Liver (tissue), 9 donors: ENCODE measurements around the gene AKTIP. TPM values are rescaled to one million over a fixed set of nuclear protein-coding genes. Genes with fewer than 3 reads are reported as not detected.

Source experiments
- DNase-seq: peaks from one replicate; pipeline ENCODE4 v3.0.0-alpha.2; 2017; ENCODE audit warnings: low spot score
- H3K27ac ChIP-seq, 2 donors: one replicate each; pipeline ENCODE4 v1.7.0; 2013; ENCODE audit warnings: inconsistent platforms in 2 of 2, low read length in 2 of 2, control low read depth in 1 of 2, low read depth in 1 of 2, mild to moderate bottlenecking in 1 of 2
- H3K27me3 ChIP-seq, 4 donors: one replicate each; pipeline versions ENCODE4 v1.6.1 to v1.7.0; 2013; ENCODE audit warnings: low read length in 3 of 4, inconsistent platforms in 1 of 4, mild to moderate bottlenecking in 1 of 4, moderate library complexity in 1 of 4; ENCODE audit not compliant: control insufficient read depth in 4 of 4, insufficient read depth in 4 of 4
- H3K36me3 ChIP-seq, 4 donors: one replicate each; pipeline versions ENCODE4 v1.6.1 to v1.7.0; 2013; ENCODE audit warnings: low read length in 3 of 4, mild to moderate bottlenecking in 3 of 4, low read depth in 1 of 4, moderate library complexity in 1 of 4; ENCODE audit not compliant: control insufficient read depth in 4 of 4, insufficient read depth in 3 of 4
- H3K4me1 ChIP-seq, 4 donors: one replicate each; pipeline versions ENCODE4 v1.6.1 to v1.7.0; 2013; ENCODE audit warnings: low read length in 3 of 4, mild to moderate bottlenecking in 3 of 4, moderate library complexity in 1 of 4; ENCODE audit not compliant: control insufficient read depth in 4 of 4, insufficient read depth in 4 of 4
- H3K4me3 ChIP-seq, 3 donors: one replicate each; pipeline versions ENCODE4 v1.6.1 to v1.7.0; 2013; ENCODE audit warnings: low read length in 3 of 3, control low read depth in 1 of 3, low read depth in 1 of 3, mild to moderate bottlenecking in 1 of 3
- H3K9ac ChIP-seq, 2 donors: one replicate each; pipeline ENCODE4 v1.7.0; 2013; ENCODE audit warnings: low read length in 2 of 2, mild to moderate bottlenecking in 2 of 2, moderate library complexity in 2 of 2, control low read depth in 1 of 2, low read depth in 1 of 2
- H3K9me3 ChIP-seq, 4 donors: one replicate each; pipeline versions ENCODE4 v1.6.1 to v1.7.0; 2013; ENCODE audit warnings: low read length in 3 of 4; ENCODE audit not compliant: control insufficient read depth in 4 of 4
- EGR1 ChIP-seq, 2 donors: IDR thresholded peaks; 2 replicates each; pipeline ENCODE4 v1.6.1; 2016 to 2018; ENCODE audit warnings: antibody characterized with exemption in 2 of 2, low read depth in 2 of 2
- FOXA1 ChIP-seq: IDR thresholded peaks from 2 replicates; pipeline ENCODE4 v1.6.1; 2016; ENCODE audit warnings: antibody characterized with exemption
- FOXA2 ChIP-seq: IDR thresholded peaks from 2 replicates; pipeline ENCODE4 v1.6.1; 2016; ENCODE audit warnings: antibody characterized with exemption
- GABPA ChIP-seq, 2 donors: IDR thresholded peaks in 1 of 2; conservative IDR thresholded peaks in 1 of 2; 2 replicates each; pipeline ENCODE4 v1.6.1; 2016; ENCODE audit warnings: antibody characterized with exemption in 2 of 2, mild to moderate bottlenecking in 1 of 2, moderate library complexity in 1 of 2
- HNF4A ChIP-seq, 2 donors: conservative IDR thresholded peaks; 2 replicates each; pipeline ENCODE4 v1.6.1; 2016; ENCODE audit warnings: antibody characterized with exemption in 2 of 2, mild to moderate bottlenecking in 2 of 2
- HNF4G ChIP-seq: IDR thresholded peaks from 2 replicates; pipeline ENCODE4 v1.6.1; 2016; ENCODE audit warnings: antibody characterized with exemption
- JUND ChIP-seq, 2 donors: IDR thresholded peaks; 2 replicates each; pipeline ENCODE4 v1.6.1; 2016; ENCODE audit warnings: antibody characterized with exemption in 2 of 2
- NR2F2 ChIP-seq: IDR thresholded peaks from 2 replicates; pipeline ENCODE4 v1.6.1; 2016; ENCODE audit warnings: antibody characterized with exemption
- RAD21 ChIP-seq, 2 donors: IDR thresholded peaks; 2 replicates each; pipeline ENCODE4 v1.6.1; 2016; ENCODE audit warnings: antibody characterized with exemption in 2 of 2, mild to moderate bottlenecking in 2 of 2
- RXRA ChIP-seq, 2 donors: IDR thresholded peaks; 2 replicates each; pipeline ENCODE4 v1.6.1; 2017 to 2018; ENCODE audit warnings: antibody characterized with exemption in 2 of 2, mild to moderate bottlenecking in 1 of 2
- SP1 ChIP-seq: IDR thresholded peaks from 2 replicates; pipeline ENCODE4 v1.6.1; 2018; ENCODE audit warnings: antibody characterized with exemption, mild to moderate bottlenecking
- TAF1 ChIP-seq: conservative IDR thresholded peaks from 2 replicates; pipeline ENCODE4 v1.6.1; 2016; ENCODE audit warnings: antibody characterized with exemption, mild to moderate bottlenecking
- YY1 ChIP-seq: IDR thresholded peaks from 2 replicates; pipeline ENCODE4 v1.6.1; 2016; ENCODE audit warnings: antibody characterized with exemption, mild to moderate bottlenecking
- WGBS: extraction: QIAGEN DNeasy Blood & Tissue Kit; methylation state at CpG from one replicate; pipeline ENCODE4 v1.1.7; 2013; 5-methylcytosine and 5-hydroxymethylcytosine counted together
- polyA plus RNA-seq, 2 donors: library from polyadenylated mRNA; stranded (reverse) in 1 of 2; unstranded in 1 of 2; fragments of 200-250 nt in 1 of 2; fragments of >200 nt in 1 of 2; fragmentation: Nextera tagmentation in 1 of 2; extraction: Ambion mirVana in 1 of 2; gene quantifications; one replicate each; pipeline versions ENCODE4 v1.2.1 to v1.2.3, GENCODE V29; 2013 to 2015
- total RNA-seq, 2 donors: library from RNA; depleted of rRNA; stranded (reverse); fragments of >200 nt; gene quantifications; one replicate each; pipeline ENCODE4 v1.2.3, GENCODE V29; 2014
- TF ChIP-seq, protein P1 (sequence below): IDR thresholded peaks from 2 replicates; pipeline ENCODE4 v1.6.1; 2016; ENCODE audit warnings: antibody characterized with exemption
- TF ChIP-seq, protein P2 (sequence below): IDR thresholded peaks from 2 replicates; pipeline ENCODE4 v1.6.1; 2016; ENCODE audit warnings: antibody characterized with exemption, mild to moderate bottlenecking
- TF ChIP-seq, protein P3 (sequence below): IDR thresholded peaks from 2 replicates; pipeline ENCODE4 v1.6.1; 2016; ENCODE audit warnings: antibody characterized with exemption
- TF ChIP-seq, protein P4 (sequence below): IDR thresholded peaks from 2 replicates; pipeline ENCODE4 v1.6.1; 2016; ENCODE audit warnings: antibody characterized with exemption
- TF ChIP-seq, protein P5 (sequence below): fragments of 150-350 bp; IDR thresholded peaks from 2 replicates; pipeline ENCODE4 v1.5.1; 2017; ENCODE audit warnings: improper control_type of control experiment, low read depth, low read length; ENCODE audit not compliant: missing input control
- donor health status: healthy.
- donor health status: healthy.
- donor health status: healthy.
- donor health status: healthy.
- donor health status: healthy.

AKTIP gene
- total and polyA plus RNA-seq, 4 donors, result 7.5 to 47.1 (median 20.4) TPM

DNA sequence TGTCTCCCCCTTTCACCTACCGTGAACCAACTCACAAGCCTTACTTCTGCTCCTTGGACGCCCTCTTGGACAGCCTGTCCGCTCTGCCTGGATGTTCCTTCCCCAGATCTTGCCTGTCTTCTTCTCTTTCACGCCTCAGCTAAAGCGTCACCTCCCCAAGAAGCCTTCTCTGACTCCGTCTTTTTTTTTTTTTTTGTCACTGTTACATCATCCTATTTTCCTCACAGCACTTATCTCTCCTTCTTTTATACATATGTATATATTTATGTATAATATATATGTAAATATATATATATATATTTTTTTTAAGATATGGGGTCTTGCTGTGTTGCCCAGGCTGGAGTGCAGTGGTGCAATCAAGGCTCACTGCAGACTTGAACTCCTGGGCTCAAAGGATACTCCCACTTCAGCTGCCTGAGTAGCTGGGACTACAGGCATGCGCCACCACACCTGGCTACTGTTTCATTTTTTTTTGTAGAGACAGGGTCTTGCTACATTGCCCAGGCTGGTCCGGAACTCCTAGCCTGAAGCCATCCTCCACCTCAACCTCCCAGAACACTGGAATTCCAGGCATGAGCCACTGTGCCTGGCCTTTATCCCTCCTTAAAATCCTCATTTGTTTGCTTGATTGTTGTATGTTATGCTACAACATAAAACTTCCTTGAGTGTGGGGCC lies 16.5 kb upstream of the AKTIP start:
- WGBS, result 90% methylated on average over 8 of the region's 8 CpGs
- TF ChIP-seq, protein P1, sequence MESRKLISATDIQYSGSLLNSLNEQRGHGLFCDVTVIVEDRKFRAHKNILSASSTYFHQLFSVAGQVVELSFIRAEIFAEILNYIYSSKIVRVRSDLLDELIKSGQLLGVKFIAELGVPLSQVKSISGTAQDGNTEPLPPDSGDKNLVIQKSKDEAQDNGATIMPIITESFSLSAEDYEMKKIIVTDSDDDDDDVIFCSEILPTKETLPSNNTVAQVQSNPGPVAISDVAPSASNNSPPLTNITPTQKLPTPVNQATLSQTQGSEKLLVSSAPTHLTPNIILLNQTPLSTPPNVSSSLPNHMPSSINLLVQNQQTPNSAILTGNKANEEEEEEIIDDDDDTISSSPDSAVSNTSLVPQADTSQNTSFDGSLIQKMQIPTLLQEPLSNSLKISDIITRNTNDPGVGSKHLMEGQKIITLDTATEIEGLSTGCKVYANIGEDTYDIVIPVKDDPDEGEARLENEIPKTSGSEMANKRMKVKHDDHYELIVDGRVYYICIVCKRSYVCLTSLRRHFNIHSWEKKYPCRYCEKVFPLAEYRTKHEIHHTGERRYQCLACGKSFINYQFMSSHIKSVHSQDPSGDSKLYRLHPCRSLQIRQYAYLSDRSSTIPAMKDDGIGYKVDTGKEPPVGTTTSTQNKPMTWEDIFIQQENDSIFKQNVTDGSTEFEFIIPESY, result no peak
- no peak for TF ChIP-seq RXRA (IDR thresholded peaks at IDR 0.05)
- no peak for TF ChIP-seq JUND (IDR thresholded peaks at IDR 0.05)
- no peak for TF ChIP-seq RAD21 (IDR thresholded peaks at IDR 0.05)
- TF ChIP-seq, protein P2, sequence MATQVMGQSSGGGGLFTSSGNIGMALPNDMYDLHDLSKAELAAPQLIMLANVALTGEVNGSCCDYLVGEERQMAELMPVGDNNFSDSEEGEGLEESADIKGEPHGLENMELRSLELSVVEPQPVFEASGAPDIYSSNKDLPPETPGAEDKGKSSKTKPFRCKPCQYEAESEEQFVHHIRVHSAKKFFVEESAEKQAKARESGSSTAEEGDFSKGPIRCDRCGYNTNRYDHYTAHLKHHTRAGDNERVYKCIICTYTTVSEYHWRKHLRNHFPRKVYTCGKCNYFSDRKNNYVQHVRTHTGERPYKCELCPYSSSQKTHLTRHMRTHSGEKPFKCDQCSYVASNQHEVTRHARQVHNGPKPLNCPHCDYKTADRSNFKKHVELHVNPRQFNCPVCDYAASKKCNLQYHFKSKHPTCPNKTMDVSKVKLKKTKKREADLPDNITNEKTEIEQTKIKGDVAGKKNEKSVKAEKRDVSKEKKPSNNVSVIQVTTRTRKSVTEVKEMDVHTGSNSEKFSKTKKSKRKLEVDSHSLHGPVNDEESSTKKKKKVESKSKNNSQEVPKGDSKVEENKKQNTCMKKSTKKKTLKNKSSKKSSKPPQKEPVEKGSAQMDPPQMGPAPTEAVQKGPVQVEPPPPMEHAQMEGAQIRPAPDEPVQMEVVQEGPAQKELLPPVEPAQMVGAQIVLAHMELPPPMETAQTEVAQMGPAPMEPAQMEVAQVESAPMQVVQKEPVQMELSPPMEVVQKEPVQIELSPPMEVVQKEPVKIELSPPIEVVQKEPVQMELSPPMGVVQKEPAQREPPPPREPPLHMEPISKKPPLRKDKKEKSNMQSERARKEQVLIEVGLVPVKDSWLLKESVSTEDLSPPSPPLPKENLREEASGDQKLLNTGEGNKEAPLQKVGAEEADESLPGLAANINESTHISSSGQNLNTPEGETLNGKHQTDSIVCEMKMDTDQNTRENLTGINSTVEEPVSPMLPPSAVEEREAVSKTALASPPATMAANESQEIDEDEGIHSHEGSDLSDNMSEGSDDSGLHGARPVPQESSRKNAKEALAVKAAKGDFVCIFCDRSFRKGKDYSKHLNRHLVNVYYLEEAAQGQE, result no peak
- TF ChIP-seq HNF4A (conservative IDR thresholded peaks at IDR 0.05), result no peak
- TF ChIP-seq, protein P3, sequence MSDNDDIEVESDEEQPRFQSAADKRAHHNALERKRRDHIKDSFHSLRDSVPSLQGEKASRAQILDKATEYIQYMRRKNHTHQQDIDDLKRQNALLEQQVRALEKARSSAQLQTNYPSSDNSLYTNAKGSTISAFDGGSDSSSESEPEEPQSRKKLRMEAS, result no peak
- TF ChIP-seq FOXA2, result no peak
- no peak for TF ChIP-seq FOXA1
- TF ChIP-seq HNF4G, result no peak
- TF ChIP-seq SP1, result no peak
- TF ChIP-seq TAF1, result no peak
- H3K36me3 ChIP-seq, result no peaks in the 10 kb centered on the region
- no peak for DNase-seq
- peak overlapping the region; percentile 68 for H3K27ac ChIP-seq
- H3K27me3 ChIP-seq, result no peaks in the 10 kb centered on the region
- H3K4me3 ChIP-seq, result no peak overlapping the region
- H3K4me1 ChIP-seq, result no peaks in the 10 kb centered on the region
- H3K9me3 ChIP-seq, result no peaks in the 10 kb centered on the region
- no peak overlapping the region for H3K9ac ChIP-seq

DNA sequence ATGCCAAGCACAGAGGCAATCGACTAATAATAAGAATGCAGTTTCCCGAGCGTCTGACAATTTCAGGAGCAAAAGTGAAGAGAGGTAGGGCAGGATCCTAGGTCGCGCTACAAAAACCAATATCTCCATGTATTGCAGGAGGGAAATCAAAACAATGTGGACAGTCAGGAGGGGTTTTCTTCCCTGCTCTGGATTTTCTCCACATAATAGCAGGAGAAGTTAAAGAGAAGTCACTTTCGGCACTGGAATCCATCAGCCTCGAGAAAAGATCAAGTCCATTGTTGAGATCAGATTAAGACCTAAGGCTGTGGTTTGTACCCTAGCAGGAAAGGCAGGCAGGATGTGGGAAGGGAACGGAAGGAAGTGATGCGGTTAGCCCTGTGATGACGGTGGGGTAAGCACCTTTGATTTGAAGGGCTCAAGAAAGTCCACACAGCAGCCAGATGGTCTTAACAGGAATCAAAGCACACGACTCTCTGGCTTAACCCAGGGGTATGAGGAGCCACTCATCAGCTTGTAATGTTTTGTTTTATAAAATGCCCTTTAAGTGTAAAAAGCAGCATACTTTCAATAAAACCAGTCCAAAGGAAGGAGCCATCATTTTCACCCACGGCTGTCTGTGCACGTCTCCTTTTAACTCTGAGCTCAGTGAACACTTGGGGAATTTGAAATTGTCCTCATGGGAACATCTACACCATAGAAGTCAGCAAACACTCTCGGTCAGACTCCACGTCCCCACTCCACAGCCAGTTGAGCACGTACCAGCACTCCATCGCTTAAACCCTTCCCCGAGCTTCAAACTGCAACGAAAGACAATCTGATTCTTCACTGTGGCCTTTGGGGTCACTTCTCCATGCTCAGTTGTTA lies 15.8 kb upstream of the AKTIP start:
- Histone ChIP-seq H3K4me3 (no peak overlapping the region), H3K9ac (no peak overlapping the region), H3K9me3 (no peaks in the 10 kb centered on the region), H3K27me3 (no peaks in the 10 kb centered on the region), H3K36me3 (no peaks in the 10 kb centered on the region), H3K27ac (peak overlapping the region; percentile 68), H3K4me1 (no peaks in the 10 kb centered on the region)
- 77% methylated on average over 19 of the region's 19 CpGs for WGBS
- DNase-seq, result no peak
- TF ChIP-seq, protein P3, result no peak
- no peak for TF ChIP-seq EGR1 (IDR thresholded peaks at IDR 0.05; ENCODE audit: low read depth in 2 of 2)
- TF ChIP-seq SP1, result peak; percentile 81
- no peak for TF ChIP-seq HNF4A (conservative IDR thresholded peaks at IDR 0.05)
- TF ChIP-seq RXRA (IDR thresholded peaks at IDR 0.05), result no peak
- no peak for TF ChIP-seq YY1
- no peak for TF ChIP-seq FOXA2
- peak; percentile 76 for TF ChIP-seq NR2F2
- no peak for TF ChIP-seq GABPA (IDR thresholded peaks at IDR 0.05 in 1 of 2, conservative IDR thresholded peaks at IDR 0.05 in 1 of 2)
- TF ChIP-seq, protein P4, sequence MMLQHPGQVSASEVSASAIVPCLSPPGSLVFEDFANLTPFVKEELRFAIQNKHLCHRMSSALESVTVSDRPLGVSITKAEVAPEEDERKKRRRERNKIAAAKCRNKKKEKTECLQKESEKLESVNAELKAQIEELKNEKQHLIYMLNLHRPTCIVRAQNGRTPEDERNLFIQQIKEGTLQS, result no peak
- TF ChIP-seq TAF1, result no peak
- no peak for TF ChIP-seq HNF4G
- TF ChIP-seq RAD21 (IDR thresholded peaks at IDR 0.05), result peak in 1 of 2 donors; percentile 23
- TF ChIP-seq, protein P2, result no peak
- TF ChIP-seq, protein P5, sequence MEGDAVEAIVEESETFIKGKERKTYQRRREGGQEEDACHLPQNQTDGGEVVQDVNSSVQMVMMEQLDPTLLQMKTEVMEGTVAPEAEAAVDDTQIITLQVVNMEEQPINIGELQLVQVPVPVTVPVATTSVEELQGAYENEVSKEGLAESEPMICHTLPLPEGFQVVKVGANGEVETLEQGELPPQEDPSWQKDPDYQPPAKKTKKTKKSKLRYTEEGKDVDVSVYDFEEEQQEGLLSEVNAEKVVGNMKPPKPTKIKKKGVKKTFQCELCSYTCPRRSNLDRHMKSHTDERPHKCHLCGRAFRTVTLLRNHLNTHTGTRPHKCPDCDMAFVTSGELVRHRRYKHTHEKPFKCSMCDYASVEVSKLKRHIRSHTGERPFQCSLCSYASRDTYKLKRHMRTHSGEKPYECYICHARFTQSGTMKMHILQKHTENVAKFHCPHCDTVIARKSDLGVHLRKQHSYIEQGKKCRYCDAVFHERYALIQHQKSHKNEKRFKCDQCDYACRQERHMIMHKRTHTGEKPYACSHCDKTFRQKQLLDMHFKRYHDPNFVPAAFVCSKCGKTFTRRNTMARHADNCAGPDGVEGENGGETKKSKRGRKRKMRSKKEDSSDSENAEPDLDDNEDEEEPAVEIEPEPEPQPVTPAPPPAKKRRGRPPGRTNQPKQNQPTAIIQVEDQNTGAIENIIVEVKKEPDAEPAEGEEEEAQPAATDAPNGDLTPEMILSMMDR, result no peak
